ENCODE results near the gene THADA. TPM values are rescaled to one million over a fixed set of nuclear protein-coding genes. Genes with fewer than 3 reads are reported as not detected.
"Not testable (repeated sequence)": the region's sequence is repeated elsewhere in the genome, so short reads cannot be mapped to it uniquely, and the experiment has no call there.

THADA gene
- total and polyA plus RNA-seq, 4 experiments from 2014 or later: 20.3 to 44.8 (median 32.8) TPM

DNA sequence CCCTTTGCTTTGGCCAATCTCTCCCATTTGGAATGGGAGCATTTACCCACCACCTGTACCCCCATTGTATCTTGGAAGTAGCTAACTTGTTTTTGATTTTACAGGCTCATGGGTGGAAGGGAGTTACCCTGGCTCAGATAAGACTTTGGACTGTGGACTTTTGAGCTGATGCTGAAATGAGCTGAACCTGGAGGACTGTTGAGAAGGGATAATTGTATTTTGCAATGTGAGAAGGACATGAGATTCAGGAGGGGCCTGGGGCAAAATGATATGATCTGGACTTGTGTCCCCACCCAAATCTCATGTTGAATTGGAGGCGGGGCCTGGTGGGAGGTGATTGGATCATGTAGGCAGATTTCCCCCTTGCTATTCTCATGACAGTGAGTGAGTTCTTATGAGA, 310.9 kb downstream of the THADA start:
- H3K4me3 ChIP-seq (ENCODE audit: low read length in 2 of 2): no peak overlapping the region
- intact Hi-C loops (cut with micrococcal nuclease): no loop called here
- POLR2A ChIA-PET (ENCODE audit: partially characterized antibody): no interaction called here
- no peaks in the 10 kb centered on the region for H3K27me3 ChIP-seq (ENCODE audit: insufficient read depth, low read length)
- H3K9me3 ChIP-seq (ENCODE audit: control insufficient read depth in 1 of 2, low read length in 2 of 2): peaks cover 0 to 6% of the 10 kb centered on the region in 2 donors
- no peak for DNase-seq
- CTCF ChIA-PET (ENCODE audit: partially characterized antibody): no interaction called here
- Mint-ChIP-seq H3K4me1 (peaks cover 0 to 2% (median 0%) of the 10 kb centered on the region in 4 donors), H3K27ac (no peak overlapping the region), H3K36me3 (peaks cover 81 to 85% of the 10 kb centered on the region in 2 donors), H3K27me3 (no peaks in the 10 kb centered on the region), H3K9me3 (peaks cover 3 to 33% (median 19%) of the 10 kb centered on the region in 8 donors), H3K4me3 (no peak overlapping the region)
- no peaks in the 10 kb centered on the region for H3K4me1 ChIP-seq (ENCODE audit: insufficient read depth, low read length)
- no peak overlapping the region for H3K27ac ChIP-seq (ENCODE audit: low read depth, low read length)
- H3K36me3 ChIP-seq (ENCODE audit: insufficient read depth, low read length): peaks cover 47% of the 10 kb centered on the region

DNA sequence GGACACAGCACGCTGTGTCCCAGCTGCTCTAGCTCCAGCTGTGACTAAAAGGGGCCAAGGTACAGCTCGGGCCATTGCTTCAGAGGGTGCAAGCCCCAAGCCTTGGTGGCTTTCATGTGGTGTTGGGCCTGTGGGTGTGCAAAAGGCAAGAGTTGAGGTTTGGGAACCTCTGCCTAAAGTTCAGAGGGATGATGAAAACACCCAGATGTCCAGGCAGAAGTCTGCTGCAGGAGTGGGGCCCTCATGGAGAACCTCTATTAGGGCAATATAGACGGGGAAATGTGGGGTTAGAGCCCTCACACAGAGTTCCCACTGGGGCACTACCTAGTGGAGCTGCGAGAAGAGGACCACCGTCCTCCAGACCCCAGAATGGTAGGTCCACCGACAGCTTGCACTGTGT, 311.5 kb downstream of the THADA start:
- H3K27ac ChIP-seq (ENCODE audit: low read depth, low read length); H3K4me1 Mint-ChIP-seq; DNase-seq; H3K9me3 ChIP-seq (ENCODE audit: control insufficient read depth in 1 of 2, low read length in 2 of 2); intact Hi-C loops (cut with micrococcal nuclease); H3K27me3 Mint-ChIP-seq; POLR2A ChIA-PET (ENCODE audit: partially characterized antibody); H3K4me3 ChIP-seq (ENCODE audit: low read length in 2 of 2); H3K4me3 Mint-ChIP-seq; H3K4me1 ChIP-seq (ENCODE audit: insufficient read depth, low read length); CTCF ChIA-PET (ENCODE audit: partially characterized antibody); H3K27me3 ChIP-seq (ENCODE audit: insufficient read depth, low read length): not testable (repeated sequence)
- peaks cover 83 to 89% of the 10 kb centered on the region in 2 donors for H3K36me3 Mint-ChIP-seq
- H3K9me3 Mint-ChIP-seq: peaks cover 3 to 33% (median 19%) of the 10 kb centered on the region in 8 donors
- H3K27ac Mint-ChIP-seq: peak overlapping the region in 1 of 7 donors; percentile 50
- peaks cover 52% of the 10 kb centered on the region for H3K36me3 ChIP-seq (ENCODE audit: insufficient read depth, low read length)

DNA sequence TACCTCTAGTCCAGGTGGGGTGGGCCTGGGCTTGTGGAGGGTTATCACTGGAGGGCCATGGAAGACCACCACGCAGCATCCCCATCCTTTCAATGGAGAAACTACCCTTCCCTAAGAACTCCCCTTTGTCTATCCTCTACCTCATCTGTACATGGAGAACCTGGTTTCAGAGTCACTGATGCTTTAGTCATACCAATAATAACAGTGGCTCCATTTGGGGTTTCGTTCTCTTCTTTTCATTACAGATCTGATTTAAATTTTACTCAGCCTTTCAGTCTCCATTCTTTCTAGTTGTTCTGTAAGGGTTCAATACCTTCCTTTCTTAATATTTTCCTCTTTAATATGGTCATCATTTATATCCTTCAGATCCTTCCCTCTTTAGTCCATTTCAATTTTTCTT, 314.8 kb downstream of the THADA start:
- H3K9me3 Mint-ChIP-seq: peaks cover 2 to 25% (median 15%) of the 10 kb centered on the region in 8 donors
- no peak overlapping the region for H3K4me3 Mint-ChIP-seq
- Histone ChIP-seq H3K36me3 (ENCODE audit: insufficient read depth, low read length) (peaks cover 32% of the 10 kb centered on the region), H3K4me1 (ENCODE audit: insufficient read depth, low read length) (no peaks in the 10 kb centered on the region), H3K27ac (ENCODE audit: low read depth, low read length) (no peak overlapping the region), H3K9me3 (ENCODE audit: control insufficient read depth in 1 of 2, low read length in 2 of 2) (peaks cover 0 to 6% of the 10 kb centered on the region in 2 donors), H3K4me3 (ENCODE audit: low read length in 2 of 2) (no peak overlapping the region), H3K27me3 (ENCODE audit: insufficient read depth, low read length) (no peaks in the 10 kb centered on the region)
- peaks cover 63 to 92% of the 10 kb centered on the region in 2 donors for H3K36me3 Mint-ChIP-seq
- intact Hi-C loops (cut with micrococcal nuclease): no loop called here
- ChIA-PET CTCF (ENCODE audit: partially characterized antibody) (no interaction called here), POLR2A (ENCODE audit: partially characterized antibody) (no interaction called here)
- DNase-seq: no peak
- H3K27me3 Mint-ChIP-seq: no peaks in the 10 kb centered on the region
- no peaks in the 10 kb centered on the region for H3K4me1 Mint-ChIP-seq
- H3K27ac Mint-ChIP-seq: peak overlapping the region in 3 of 7 donors; percentile 2 to 44 (median 2)

DNA sequence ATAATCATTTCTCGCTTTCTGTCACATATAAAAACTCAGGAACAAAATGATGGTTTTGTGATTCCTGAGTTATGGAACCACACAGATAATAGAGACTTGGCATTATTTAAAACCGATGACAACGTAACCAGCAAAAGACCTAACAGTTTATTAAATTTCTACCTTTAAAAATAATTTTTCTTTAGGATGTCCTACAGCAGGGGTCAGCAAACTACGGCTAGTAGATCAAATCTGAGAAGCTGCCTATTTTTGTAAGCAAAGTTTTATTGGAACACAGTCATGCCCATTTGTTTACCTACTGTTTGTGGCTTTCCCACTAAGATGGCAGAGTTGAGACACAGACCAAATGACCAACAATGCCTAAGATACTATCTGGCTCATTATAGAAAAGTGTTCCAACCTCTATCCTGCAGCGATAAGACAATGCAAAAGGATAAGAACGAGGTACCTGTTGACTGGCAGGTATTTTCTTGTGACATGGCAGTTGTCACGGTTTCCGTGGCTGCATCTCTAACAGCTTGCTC, 316.5 kb downstream of the THADA start:
- peaks cover 19% of the 10 kb centered on the region for H3K36me3 ChIP-seq (ENCODE audit: insufficient read depth, low read length)
- H3K27me3 ChIP-seq (ENCODE audit: insufficient read depth, low read length): no peaks in the 10 kb centered on the region
- POLR2A ChIA-PET (ENCODE audit: partially characterized antibody): no interaction called here
- CTCF ChIA-PET (ENCODE audit: partially characterized antibody): interaction anchor here (1.4 kb wide), 1 partner anchor 332 kb away, joined by 3 read pairs; no protein-coding TSS in a partner anchor
- intact Hi-C loops (cut with micrococcal nuclease): no loop called here
- H3K4me3 Mint-ChIP-seq: no peak overlapping the region
- peaks cover 0 to 11% (median 6%) of the 10 kb centered on the region in 8 donors for H3K9me3 Mint-ChIP-seq
- no peaks in the 10 kb centered on the region for H3K4me1 ChIP-seq (ENCODE audit: insufficient read depth, low read length)
- no peak for DNase-seq
- peaks cover 0 to 4% of the 10 kb centered on the region in 2 donors for H3K9me3 ChIP-seq (ENCODE audit: control insufficient read depth in 1 of 2, low read length in 2 of 2)
- H3K4me3 ChIP-seq (ENCODE audit: low read length in 2 of 2): no peak overlapping the region
- H3K27ac Mint-ChIP-seq: no peak overlapping the region
- no peaks in the 10 kb centered on the region for H3K4me1 Mint-ChIP-seq
- H3K27me3 Mint-ChIP-seq: no peaks in the 10 kb centered on the region
- H3K36me3 Mint-ChIP-seq: peaks cover 53 to 86% of the 10 kb centered on the region in 2 donors
- H3K27ac ChIP-seq (ENCODE audit: low read depth, low read length): no peak overlapping the region

DNA sequence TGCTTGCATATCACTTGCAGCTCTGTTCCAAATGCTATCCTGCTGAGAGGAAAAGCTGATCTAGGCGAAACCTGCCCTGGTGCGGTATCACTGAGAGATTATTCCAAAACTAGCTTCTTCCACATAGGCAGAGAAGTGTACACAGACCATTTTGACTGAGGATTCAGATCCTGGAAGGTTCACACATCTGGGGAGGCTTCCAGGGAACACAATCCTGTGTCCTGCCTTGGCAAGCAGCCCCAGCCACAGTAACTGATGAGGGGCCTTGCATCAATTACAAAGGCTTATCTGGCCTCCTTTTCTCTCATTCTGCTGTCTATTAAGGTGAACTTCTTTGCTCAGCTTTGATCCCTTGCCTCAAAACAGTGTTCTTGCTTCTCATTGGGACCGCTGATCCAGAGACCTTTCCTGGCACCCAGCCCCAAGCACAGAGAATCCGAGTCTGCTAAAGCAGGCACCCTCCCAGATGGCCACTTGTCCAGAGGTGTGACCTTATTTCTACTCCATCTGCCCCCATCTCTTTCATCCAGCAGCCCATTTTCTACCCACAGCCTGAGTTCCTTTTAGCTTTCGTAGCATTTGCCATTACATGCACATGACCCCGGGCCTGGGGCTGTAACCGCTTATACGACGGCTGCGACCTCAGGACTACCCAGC, 317.1 kb downstream of the THADA start:
- CTCF ChIA-PET (ENCODE audit: partially characterized antibody): interaction anchor here (1.4 to 1.5 kb wide), 2 partner anchors 205 to 331 kb away, joined by 3 to 5 read pairs; no protein-coding TSS in a partner anchor
- H3K4me3 Mint-ChIP-seq: no peak overlapping the region
- no peaks in the 10 kb centered on the region for H3K27me3 ChIP-seq (ENCODE audit: insufficient read depth, low read length)
- H3K27me3 Mint-ChIP-seq: no peaks in the 10 kb centered on the region
- H3K9me3 ChIP-seq (ENCODE audit: control insufficient read depth in 1 of 2, low read length in 2 of 2): no peaks in the 10 kb centered on the region
- H3K36me3 ChIP-seq (ENCODE audit: insufficient read depth, low read length): peaks cover 19% of the 10 kb centered on the region
- intact Hi-C loops (cut with micrococcal nuclease): no loop called here
- peaks cover 0 to 7% (median 4%) of the 10 kb centered on the region in 8 donors for H3K9me3 Mint-ChIP-seq
- peaks cover 46 to 84% of the 10 kb centered on the region in 2 donors for H3K36me3 Mint-ChIP-seq
- no peaks in the 10 kb centered on the region for H3K4me1 ChIP-seq (ENCODE audit: insufficient read depth, low read length)
- H3K27ac Mint-ChIP-seq: no peak overlapping the region
- POLR2A ChIA-PET (ENCODE audit: partially characterized antibody): no interaction called here
- DNase-seq: no peak
- H3K4me3 ChIP-seq (ENCODE audit: low read length in 2 of 2): no peak overlapping the region
- peaks cover 0 to 2% (median 0%) of the 10 kb centered on the region in 4 donors for H3K4me1 Mint-ChIP-seq
- H3K27ac ChIP-seq (ENCODE audit: low read depth, low read length): no peak overlapping the region

DNA sequence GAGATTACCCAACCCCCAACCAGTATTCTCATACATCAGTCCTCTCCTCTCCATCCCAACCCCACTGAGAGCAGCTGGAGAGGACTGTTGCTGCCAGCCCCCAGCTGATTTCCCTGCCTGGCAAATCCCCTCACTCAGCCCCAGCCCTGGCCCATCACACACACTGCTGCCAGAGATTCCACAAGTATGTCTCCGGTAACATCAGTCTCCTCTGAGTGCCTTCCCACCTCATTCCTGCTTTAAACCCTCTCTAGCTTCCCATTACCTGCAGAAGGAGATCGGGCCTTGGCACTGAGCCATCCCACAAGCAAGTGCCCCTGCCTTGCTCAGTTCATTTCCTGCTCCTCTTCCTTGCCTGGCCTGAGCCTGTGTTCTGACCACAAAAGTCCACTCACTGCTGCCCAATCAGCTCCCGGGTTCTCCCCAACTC, 318.9 kb downstream of the THADA start:
- Histone ChIP-seq H3K4me1 (ENCODE audit: insufficient read depth, low read length) (no peaks in the 10 kb centered on the region), H3K4me3 (ENCODE audit: low read length in 2 of 2) (no peak overlapping the region), H3K36me3 (ENCODE audit: insufficient read depth, low read length) (peaks cover 8% of the 10 kb centered on the region), H3K27ac (ENCODE audit: low read depth, low read length) (no peak overlapping the region), H3K9me3 (ENCODE audit: control insufficient read depth in 1 of 2, low read length in 2 of 2) (no peaks in the 10 kb centered on the region), H3K27me3 (ENCODE audit: insufficient read depth, low read length) (no peaks in the 10 kb centered on the region)
- Mint-ChIP-seq H3K36me3 (peaks cover 36 to 79% of the 10 kb centered on the region in 2 donors), H3K9me3 (no peaks in the 10 kb centered on the region), H3K27me3 (no peaks in the 10 kb centered on the region), H3K4me3 (peak overlapping the region in 1 of 8 donors; percentile 31), H3K27ac (peak overlapping the region in 4 of 7 donors; percentile 14 to 87 (median 32)), H3K4me1 (peaks cover 0 to 4% (median 0%) of the 10 kb centered on the region in 4 donors)
- CTCF ChIA-PET (ENCODE audit: partially characterized antibody): no interaction called here
- POLR2A ChIA-PET (ENCODE audit: partially characterized antibody): interaction anchor here (0.6 kb wide), 1 partner anchor 13 kb away, joined by 3 read pairs; no protein-coding TSS in a partner anchor
- intact Hi-C loops (cut with micrococcal nuclease): no loop called here
- no peak for DNase-seq

DNA sequence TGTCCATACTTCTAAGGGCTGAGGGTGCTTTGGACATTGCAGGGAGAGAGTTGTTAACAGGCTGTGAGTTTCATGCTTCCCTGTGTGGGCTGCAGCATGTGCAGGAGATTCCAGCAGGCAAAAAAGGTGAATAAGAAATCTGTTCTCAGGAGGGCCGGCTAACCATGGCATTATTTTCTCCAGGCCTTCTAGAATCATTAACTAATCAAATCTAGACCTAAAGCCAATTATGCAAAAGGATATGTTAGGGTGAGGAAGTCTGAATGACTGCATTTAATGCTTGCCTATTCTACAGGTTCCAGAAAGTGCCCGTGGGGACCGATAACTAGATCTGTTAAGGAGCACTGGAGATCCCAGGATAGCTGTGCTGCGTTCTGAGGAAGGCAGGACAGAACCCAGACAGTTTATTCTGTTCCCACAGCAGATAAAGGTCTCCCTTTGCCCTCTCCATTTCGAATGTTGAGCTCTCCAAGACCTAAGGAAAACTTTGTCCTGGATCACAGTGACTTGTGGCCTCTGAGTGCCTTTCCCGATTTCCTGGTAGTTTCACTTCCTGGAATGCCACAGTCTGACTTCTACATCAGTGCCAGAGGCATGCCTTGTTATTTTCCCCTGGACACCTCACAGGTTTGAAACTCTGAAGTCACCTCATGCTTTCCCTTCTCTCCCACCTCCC, 319.4 kb downstream of the THADA start:
- DNase-seq: no peak
- Histone ChIP-seq H3K27ac (ENCODE audit: low read depth, low read length) (no peak overlapping the region), H3K9me3 (ENCODE audit: control insufficient read depth in 1 of 2, low read length in 2 of 2) (no peaks in the 10 kb centered on the region), H3K36me3 (ENCODE audit: insufficient read depth, low read length) (peaks cover 5% of the 10 kb centered on the region), H3K4me1 (ENCODE audit: insufficient read depth, low read length) (no peaks in the 10 kb centered on the region), H3K4me3 (ENCODE audit: low read length in 2 of 2) (no peak overlapping the region), H3K27me3 (ENCODE audit: insufficient read depth, low read length) (no peaks in the 10 kb centered on the region)
- peaks cover 38 to 77% of the 10 kb centered on the region in 2 donors for H3K36me3 Mint-ChIP-seq
- no peaks in the 10 kb centered on the region for H3K27me3 Mint-ChIP-seq
- no peak overlapping the region for H3K4me3 Mint-ChIP-seq
- no peaks in the 10 kb centered on the region for H3K9me3 Mint-ChIP-seq
- peaks cover 0 to 4% (median 0%) of the 10 kb centered on the region in 4 donors for H3K4me1 Mint-ChIP-seq
- POLR2A ChIA-PET (ENCODE audit: partially characterized antibody): interaction anchor here (0.6 kb wide), 1 partner anchor 14 kb away, joined by 3 read pairs; no protein-coding TSS in a partner anchor
- intact Hi-C loops (cut with micrococcal nuclease): no loop called here
- H3K27ac Mint-ChIP-seq: peak overlapping the region in 2 of 7 donors; percentile 32 to 35
- CTCF ChIA-PET (ENCODE audit: partially characterized antibody): interaction anchor here (0.7 kb wide), 1 partner anchor 9 kb away, joined by 3 read pairs; no protein-coding TSS in a partner anchor
